Urinary bladder (tissue), 4 donors: ENCODE results near the gene KHDC4. TPM values are rescaled to one million over a fixed set of nuclear protein-coding genes. Genes with fewer than 3 reads are reported as not detected.
A peak's percentile ranks its signal among the peaks of the same experiment; 100 is the strongest.

Experiments
- DNase-seq: peaks from one replicate; pipeline ENCODE4 v3.0.0-alpha.2; 2015; ENCODE audit errors: extremely low spot score
- H3K27ac ChIP-seq: one replicate; pipeline ENCODE4 v1.5.1; 2013; ENCODE audit warnings: low read depth, mild to moderate bottlenecking, moderate library complexity
- H3K36me3 ChIP-seq: one replicate; pipeline ENCODE4 v1.6.1; 2013; ENCODE audit warnings: mild to moderate bottlenecking, moderate library complexity; ENCODE audit not compliant: insufficient read depth
- H3K4me1 ChIP-seq: one replicate; pipeline ENCODE4 v1.6.1; 2013; ENCODE audit warnings: mild to moderate bottlenecking, moderate library complexity; ENCODE audit not compliant: insufficient read depth
- H3K4me3 ChIP-seq: one replicate; pipeline ENCODE4 v1.5.1; 2013; ENCODE audit warnings: low read depth, low read length
- WGBS: extraction: QIAGEN DNeasy Blood & Tissue Kit; methylation state at CpG from one replicate; pipeline ENCODE4 v1.1.7; 2013; 5-methylcytosine and 5-hydroxymethylcytosine counted together
- polyA plus RNA-seq: library from polyadenylated mRNA; stranded (reverse); fragments of 200-250 nt; gene quantifications from one replicate; pipeline ENCODE4 v1.2.3, GENCODE V29; 2013
- total RNA-seq: library from RNA; depleted of rRNA; stranded (reverse); fragments of >200 nt; gene quantifications from one replicate; pipeline ENCODE4 v1.2.3, GENCODE V29; 2014
- donor health status: healthy with polysubstance abuse.
- donor health status: healthy.

KHDC4 gene
- total RNA-seq (45.0 TPM), polyA plus RNA-seq (24.4 TPM)

GRCh38 chr1:155934097-155934935 is at the start of gene KHDC4:
TSS of gene KHDC4 (minus strand) at chr1:155934413. CDS start at chr1:155934373, 40 bp downstream.
- peak within 1 kb of the TSS; percentile 84 for H3K27ac ChIP-seq
- peak within 1 kb of the TSS; percentile 86 for H3K4me3 ChIP-seq
- under 1% methylated on average over 50 of the region's 50 CpGs for WGBS
- peaks cover 2% of the 10 kb centered on the region for H3K4me1 ChIP-seq
- H3K36me3 ChIP-seq, result peaks cover 3% of the 10 kb centered on the region
- peak; percentile 99 for DNase-seq

- WGBS, result 37% methylated on average over 4 of the region's 4 CpGs
- no peaks in the 10 kb centered on the region for H3K4me1 ChIP-seq
- H3K4me3 ChIP-seq, result peak overlapping the region; percentile 10
- peak overlapping the region; percentile 44 for H3K27ac ChIP-seq
- DNase-seq, result no peak
- H3K36me3 ChIP-seq, result no peaks in the 10 kb centered on the region
These were observed 49.2 kb upstream of the KHDC4 start for GRCh38 chr1:155983191-155984024.

GRCh38 chr1:155982106-155982505 is 47.9 kb upstream of the KHDC4 start:
- no peak overlapping the region for H3K27ac ChIP-seq
- no peak for DNase-seq
- no peaks in the 10 kb centered on the region for H3K36me3 ChIP-seq
- H3K4me3 ChIP-seq, result peak overlapping the region; percentile 0
- WGBS, result 56% methylated on average over 7 of the region's 7 CpGs
- H3K4me1 ChIP-seq, result no peaks in the 10 kb centered on the region

GRCh38 chr1:155981266-155982088 is 47.3 kb upstream of the KHDC4 start:
- H3K27ac ChIP-seq, result no peak overlapping the region
- no peaks in the 10 kb centered on the region for H3K36me3 ChIP-seq
- H3K4me1 ChIP-seq, result no peaks in the 10 kb centered on the region
- H3K4me3 ChIP-seq, result no peak overlapping the region
- 57% methylated on average over 6 of the region's 6 CpGs for WGBS
- DNase-seq, result no peak

GRCh38 chr1:155979597-155980343 is 45.6 kb upstream of the KHDC4 start:
- H3K36me3 ChIP-seq, result no peaks in the 10 kb centered on the region
- peak overlapping the region; percentile 90 for H3K4me3 ChIP-seq
- H3K27ac ChIP-seq, result peak overlapping the region; percentile 93
- no peaks in the 10 kb centered on the region for H3K4me1 ChIP-seq
- DNase-seq, result no peak
- 18% methylated on average over 4 of the region's 4 CpGs for WGBS

- Histone ChIP-seq H3K4me1 (no peaks in the 10 kb centered on the region), H3K36me3 (no peaks in the 10 kb centered on the region), H3K27ac (peak overlapping the region; percentile 93), H3K4me3 (peak overlapping the region; percentile 90)
- WGBS, result 6% methylated on average over 8 of the region's 8 CpGs
- DNase-seq, result no peak
These were observed 44.8 kb upstream of the KHDC4 start for GRCh38 chr1:155978973-155979429.

GRCh38 chr1:155978325-155978972 is 44.2 kb upstream of the KHDC4 start, which contains the start of gene ARHGEF2:
TSS of gene ARHGEF2 (minus strand) at chr1:155978547. CDS start at chr1:155978427, 120 bp downstream.
- H3K4me3 ChIP-seq, result peak within 1 kb of the TSS; percentile 90
- under 1% methylated on average over 52 of the region's 52 CpGs for WGBS

GRCh38 chr1:155977690-155978324 is 43.6 kb upstream of the KHDC4 start:
- no peak for DNase-seq
- H3K27ac ChIP-seq, result peak overlapping the region; percentile 93
- no peaks in the 10 kb centered on the region for H3K4me1 ChIP-seq
- peak overlapping the region; percentile 90 for H3K4me3 ChIP-seq
- H3K36me3 ChIP-seq, result no peaks in the 10 kb centered on the region
- under 1% methylated on average over 52 of the region's 52 CpGs for WGBS

More at GRCh38 chr1:155978325-155978972, 44.2 kb upstream of the KHDC4 start, which contains the start of gene ARHGEF2:
- Histone ChIP-seq H3K4me1 (no peaks in the 10 kb centered on the region), H3K36me3 (no peaks in the 10 kb centered on the region), H3K27ac (peak within 1 kb of the TSS; percentile 93)
- DNase-seq, result no peak

- H3K4me3 ChIP-seq, result peak overlapping the region; percentile 90
- no peak for DNase-seq
- peak overlapping the region; percentile 40 for H3K27ac ChIP-seq
- no peaks in the 10 kb centered on the region for H3K4me1 ChIP-seq
- no peaks in the 10 kb centered on the region for H3K36me3 ChIP-seq
- 17% methylated on average over 5 of the region's 5 CpGs for WGBS
These were observed 42.9 kb upstream of the KHDC4 start for GRCh38 chr1:155976913-155977689.

- Histone ChIP-seq H3K4me3 (peak overlapping the region; percentile 90), H3K27ac (peak overlapping the region; percentile 41), H3K4me1 (no peaks in the 10 kb centered on the region), H3K36me3 (no peaks in the 10 kb centered on the region)
- DNase-seq, result no peak
- WGBS, result 3% methylated on average over 14 of the region's 14 CpGs
These were observed 42.1 kb upstream of the KHDC4 start for GRCh38 chr1:155976062-155976912.
